Caco-2 (cell line): ENCODE measurements around the gene PLA2G4F. TPM values are rescaled to one million over a fixed set of nuclear protein-coding genes. Genes with fewer than 3 reads are reported as not detected.

ENCODE experiments used
- BruUV-seq: library from RNA; stranded (reverse); fragments of 400-500 nt; replicated peaks from 2 replicates; lab custom pipeline; 2021; lab: Mats Ljungman, UMichigan
- CTCF ChIA-PET: fragments of 300-600 bp; sonication (Branson Sonifier 250); formaldehyde crosslinking; loops from one replicate; lab custom pipeline; 2022; ENCODE audit warnings: antibody characterized with exemption; lab: Charles Lee
- POLR2A ChIA-PET: fragments of 300-600 bp; sonication (Branson Sonifier 250); formaldehyde crosslinking; loops from one replicate; lab custom pipeline; 2022; ENCODE audit warnings: antibody characterized with exemption; lab: Charles Lee
- DNase-seq, 2 experiments: peaks; one replicate each; pipeline versions ENCODE4 v3.0.0 to v3.0.0-alpha.2; 2020 to 2022
- H3K27me3 ChIP-seq: replicated peaks from 2 replicates; pipeline ENCODE4 v1.6.0; 2011; ENCODE audit warnings: low read length; ENCODE audit not compliant: control insufficient read depth, insufficient read depth
- H3K36me3 ChIP-seq: 2 replicates; pipeline ENCODE4 v1.5.1; 2011; ENCODE audit warnings: low read length; ENCODE audit not compliant: control insufficient read depth, insufficient read depth
- H3K4me1 ChIP-seq: fragments of 250-450 bp; sonication (Bioruptor Pico); 2 replicates; pipeline ENCODE4 v1.5.1; 2020; ENCODE audit warnings: mild to moderate bottlenecking
- H3K4me3 ChIP-seq: 2 replicates; pipeline ENCODE4 v1.5.1; 2011; ENCODE audit warnings: low read depth, mild to moderate bottlenecking, control low read depth, low read length
- H3K9me3 ChIP-seq: fragments of 250-450 bp; sonication (Bioruptor Pico); 2 replicates; pipeline ENCODE4 v1.5.1; 2020; ENCODE audit warnings: mild to moderate bottlenecking, moderate library complexity
- H3K27ac Mint-ChIP-seq: one replicate; pipeline ENCODE4 v1.8.0; 2022; ENCODE audit warnings: mixed read lengths; ENCODE audit not compliant: unreplicated experiment
- H3K27me3 Mint-ChIP-seq: one replicate; pipeline ENCODE4 v1.8.0; 2022; ENCODE audit warnings: mixed read lengths; ENCODE audit not compliant: insufficient read depth, unreplicated experiment
- H3K36me3 Mint-ChIP-seq: one replicate; pipeline ENCODE4 v1.8.0; 2022; ENCODE audit warnings: mild to moderate bottlenecking, mixed read lengths; ENCODE audit not compliant: insufficient read depth, unreplicated experiment
- H3K4me1 Mint-ChIP-seq: one replicate; pipeline ENCODE4 v1.8.0; 2022; ENCODE audit warnings: low read depth, mixed read lengths; ENCODE audit not compliant: unreplicated experiment
- H3K4me3 Mint-ChIP-seq: one replicate; pipeline ENCODE4 v1.8.0; 2022; ENCODE audit warnings: mild to moderate bottlenecking, moderate library complexity, mixed read lengths; ENCODE audit not compliant: unreplicated experiment
- H3K9me3 Mint-ChIP-seq: one replicate; pipeline ENCODE4 v1.8.0; 2022; ENCODE audit warnings: mixed read lengths; ENCODE audit not compliant: unreplicated experiment
- intact Hi-C: fragments of 100-400 bp; cut with micrococcal nuclease; formaldehyde crosslinking; loops from one replicate; pipeline ENCODE4 v1.10.0; 2022; ENCODE audit not compliant: unreplicated experiment
- total RNA-seq: library from RNA; stranded (reverse); gene quantifications from 2 replicates; pipeline ENCODE4 v1.2.3, GENCODE V29; 2022
- TF ChIP-seq, protein P1 (sequence below), 2 experiments: fragments of 200-600 bp in 1 of 2; IDR thresholded peaks; 1 replicate in 1 of 2; 2 replicates in 1 of 2; pipeline versions ENCODE4 v1.5.1 to v1.8.0; 2011 to 2022; ENCODE audit warnings: antibody characterized with exemption in 1 of 2, control low read depth in 1 of 2, inconsistent platforms in 1 of 2, low read depth in 1 of 2, low read length in 1 of 2, mild to moderate bottlenecking in 1 of 2, moderate library complexity in 1 of 2; ENCODE audit not compliant: insufficient read depth in 1 of 2, severe bottlenecking in 1 of 2, unreplicated experiment in 1 of 2

Gene PLA2G4F
- total RNA-seq, 1 experiment from 2014 or later, result 2.9 TPM

DNA sequence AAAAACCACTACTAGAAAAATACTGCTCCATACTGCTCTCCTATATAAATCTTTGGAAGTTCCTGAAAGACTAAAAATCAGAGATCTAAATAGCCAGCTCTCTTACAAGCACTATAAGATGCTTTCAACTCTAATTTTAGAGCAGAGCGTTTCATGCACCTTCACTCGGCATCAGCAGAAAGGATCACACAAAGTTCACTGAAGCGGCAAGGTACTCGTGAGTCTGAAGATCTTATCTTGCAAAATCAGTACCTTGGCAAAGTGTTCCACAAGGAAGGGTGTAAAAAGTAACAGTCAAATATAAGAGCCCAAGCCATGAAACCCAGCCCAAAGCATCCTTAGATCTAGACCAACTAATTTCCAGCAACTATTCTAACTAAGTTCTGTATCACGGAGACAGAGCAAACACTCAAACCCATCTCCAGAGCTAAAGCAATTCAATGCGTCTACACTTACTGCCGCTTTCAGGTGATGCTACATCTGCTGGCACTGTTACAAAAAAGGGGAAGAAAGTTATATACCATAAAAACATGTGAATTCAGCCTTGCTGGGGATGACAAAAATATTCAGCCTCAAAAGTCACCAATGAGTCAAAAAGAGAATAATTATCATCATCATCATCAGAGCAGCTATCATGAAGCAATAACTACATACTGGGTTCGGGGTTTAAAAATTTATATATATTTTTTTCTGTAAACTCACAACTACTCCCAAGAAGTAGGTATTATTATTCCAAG is 35.3 kb upstream of the PLA2G4F start:
- Mint-ChIP-seq H3K27me3 (no peaks in the 10 kb centered on the region), H3K27ac (no peak overlapping the region), H3K4me3 (no peak overlapping the region), H3K4me1 (no peaks in the 10 kb centered on the region), H3K36me3 (peaks cover 17% of the 10 kb centered on the region), H3K9me3 (no peaks in the 10 kb centered on the region)
- no TSS peak for BruUV-seq
- no peaks in the 10 kb centered on the region for H3K9me3 ChIP-seq
- ChIA-PET CTCF (interaction anchor here (0.6 kb wide), 1 partner anchor 49 kb away, joined by 6 read pairs; no protein-coding TSS in a partner anchor), POLR2A (no interaction called here)
- intact Hi-C loops, result no loop called here
- no peaks in the 10 kb centered on the region for H3K4me1 ChIP-seq
- H3K36me3 ChIP-seq, result no peaks in the 10 kb centered on the region
- H3K4me3 ChIP-seq, result no peak overlapping the region
- no peak for DNase-seq
- TF ChIP-seq, protein P1, sequence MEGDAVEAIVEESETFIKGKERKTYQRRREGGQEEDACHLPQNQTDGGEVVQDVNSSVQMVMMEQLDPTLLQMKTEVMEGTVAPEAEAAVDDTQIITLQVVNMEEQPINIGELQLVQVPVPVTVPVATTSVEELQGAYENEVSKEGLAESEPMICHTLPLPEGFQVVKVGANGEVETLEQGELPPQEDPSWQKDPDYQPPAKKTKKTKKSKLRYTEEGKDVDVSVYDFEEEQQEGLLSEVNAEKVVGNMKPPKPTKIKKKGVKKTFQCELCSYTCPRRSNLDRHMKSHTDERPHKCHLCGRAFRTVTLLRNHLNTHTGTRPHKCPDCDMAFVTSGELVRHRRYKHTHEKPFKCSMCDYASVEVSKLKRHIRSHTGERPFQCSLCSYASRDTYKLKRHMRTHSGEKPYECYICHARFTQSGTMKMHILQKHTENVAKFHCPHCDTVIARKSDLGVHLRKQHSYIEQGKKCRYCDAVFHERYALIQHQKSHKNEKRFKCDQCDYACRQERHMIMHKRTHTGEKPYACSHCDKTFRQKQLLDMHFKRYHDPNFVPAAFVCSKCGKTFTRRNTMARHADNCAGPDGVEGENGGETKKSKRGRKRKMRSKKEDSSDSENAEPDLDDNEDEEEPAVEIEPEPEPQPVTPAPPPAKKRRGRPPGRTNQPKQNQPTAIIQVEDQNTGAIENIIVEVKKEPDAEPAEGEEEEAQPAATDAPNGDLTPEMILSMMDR (IDR thresholded peaks at IDR 0.05; ENCODE audit: insufficient read depth in 1 of 2, low read depth in 1 of 2, low read length in 1 of 2, severe bottlenecking in 1 of 2, unreplicated experiment in 1 of 2), result no peak
- H3K27me3 ChIP-seq, result no peaks in the 10 kb centered on the region

- H3K4me1 Mint-ChIP-seq, result no peaks in the 10 kb centered on the region
- intact Hi-C loops, result no loop called here
- no peaks in the 10 kb centered on the region for H3K36me3 ChIP-seq
- no peaks in the 10 kb centered on the region for H3K27me3 Mint-ChIP-seq
- H3K9me3 Mint-ChIP-seq, result no peaks in the 10 kb centered on the region
- DNase-seq, result no peak
- no peaks in the 10 kb centered on the region for H3K9me3 ChIP-seq
- TF ChIP-seq, protein P1 (IDR thresholded peaks at IDR 0.05; ENCODE audit: insufficient read depth in 1 of 2, low read depth in 1 of 2, low read length in 1 of 2, severe bottlenecking in 1 of 2, unreplicated experiment in 1 of 2), result no peak
- no TSS peak for BruUV-seq
- no peak overlapping the region for H3K4me3 ChIP-seq
- peaks cover 17% of the 10 kb centered on the region for H3K36me3 Mint-ChIP-seq
- H3K27me3 ChIP-seq, result no peaks in the 10 kb centered on the region
- H3K4me3 Mint-ChIP-seq, result no peak overlapping the region
- H3K27ac Mint-ChIP-seq, result no peak overlapping the region
- ChIA-PET POLR2A (no interaction called here), CTCF (no interaction called here)
- H3K4me1 ChIP-seq, result no peaks in the 10 kb centered on the region
Measured at GRCh38 chr15:42190370-42190769, 33.9 kb upstream of the PLA2G4F start.

GRCh38 chr15:42185801-42186200 is 29.4 kb upstream of the PLA2G4F start:
- Mint-ChIP-seq H3K4me3 (no peak overlapping the region), H3K27me3 (no peaks in the 10 kb centered on the region), H3K4me1 (no peaks in the 10 kb centered on the region), H3K36me3 (peaks cover 37% of the 10 kb centered on the region), H3K27ac (no peak overlapping the region), H3K9me3 (no peaks in the 10 kb centered on the region)
- CTCF ChIA-PET, result no interaction called here
- intact Hi-C loops, result no loop called here
- no peaks in the 10 kb centered on the region for H3K27me3 ChIP-seq
- POLR2A ChIA-PET, result no interaction called here
- TF ChIP-seq, protein P1 (IDR thresholded peaks at IDR 0.05; ENCODE audit: insufficient read depth in 1 of 2, low read depth in 1 of 2, low read length in 1 of 2, severe bottlenecking in 1 of 2, unreplicated experiment in 1 of 2), result no peak
- DNase-seq, result no peak
- H3K4me3 ChIP-seq, result no peak overlapping the region
- BruUV-seq, result no TSS peak
- H3K36me3 ChIP-seq, result no peaks in the 10 kb centered on the region; the same call in 1 of the 2 replicates
- no peaks in the 10 kb centered on the region for H3K4me1 ChIP-seq
- no peaks in the 10 kb centered on the region for H3K9me3 ChIP-seq
